HUDEP-2 (cell line): ENCODE measurements around the gene R3HDM1.
A peak's percentile ranks its signal among the peaks of the same experiment; 100 is the strongest.
"Not testable (repeated sequence)": the region's sequence is repeated elsewhere in the genome, so short reads cannot be mapped to it uniquely, and the experiment has no call there.

ENCODE experiments used
- DNase-seq, 76 experiments: peaks; one replicate each; lab custom pipeline; 2025; ENCODE audit not compliant: unreplicated experiment in 76 of 76; lab: John Stamatoyannopoulos, UW

The R3HDM1 gene

GRCh38 chr2:135637456-135638087, 106.3 kb downstream of the R3HDM1 start:
- DNase-seq: no peak

GRCh38 chr2:135638825-135639224, 107.5 kb downstream of the R3HDM1 start:
- DNase-seq: no peak

- DNase-seq: no peak
Measured at GRCh38 chr2:135641156-135642068, 110.1 kb downstream of the R3HDM1 start.

GRCh38 chr2:135647836-135648579, 116.7 kb downstream of the R3HDM1 start:
- no peak for DNase-seq

- no peak for DNase-seq
Measured at GRCh38 chr2:135650721-135651120, 119.4 kb downstream of the R3HDM1 start.

- DNase-seq: no peak
Measured at GRCh38 chr2:135651717-135652116, 120.4 kb downstream of the R3HDM1 start.

- not testable (repeated sequence) for DNase-seq
Measured at GRCh38 chr2:135654239-135654638, 123.0 kb downstream of the R3HDM1 start.

- DNase-seq: no peak
Measured at GRCh38 chr2:135657806-135658582, 126.7 kb downstream of the R3HDM1 start.

- peak in 1 of 76 experiments; percentile 8 for DNase-seq
Measured at GRCh38 chr2:135662088-135662487, 130.8 kb downstream of the R3HDM1 start.

- DNase-seq: no peak
Measured at GRCh38 chr2:135663148-135663700, 131.9 kb downstream of the R3HDM1 start.

- no peak for DNase-seq
Measured at GRCh38 chr2:135664623-135665068, 133.4 kb downstream of the R3HDM1 start.

GRCh38 chr2:135667045-135667444, 135.8 kb downstream of the R3HDM1 start:
- no peak for DNase-seq

GRCh38 chr2:135674453-135674852, 143.2 kb downstream of the R3HDM1 start:
- no peak for DNase-seq

GRCh38 chr2:135676031-135676430, 144.7 kb downstream of the R3HDM1 start:
- DNase-seq: no peak

GRCh38 chr2:135679125-135679524, 147.8 kb downstream of the R3HDM1 start:
- DNase-seq: no peak

GRCh38 chr2:135685361-135685760, 154.1 kb downstream of the R3HDM1 start:
- DNase-seq: no peak

GRCh38 chr2:135688978-135689377, 157.7 kb downstream of the R3HDM1 start:
- DNase-seq: no peak

GRCh38 chr2:135689679-135690078, 158.4 kb downstream of the R3HDM1 start:
- DNase-seq: no peak

- no peak for DNase-seq
Measured at GRCh38 chr2:135694711-135695110, 163.4 kb downstream of the R3HDM1 start.

GRCh38 chr2:135698838-135699237, 167.6 kb downstream of the R3HDM1 start:
- no peak for DNase-seq
